ENCODE results near the gene MSRB1. TPM values are rescaled to one million over a fixed set of nuclear protein-coding genes. Genes with fewer than 3 reads are reported as not detected.

MSRB1 gene
- polyA plus RNA-seq, 1 donor from 2014 or later: 6.0 TPM

- H3K36me3 ChIP-seq (ENCODE audit: insufficient read depth, low read length): no peaks in the 10 kb centered on the region
- no peaks in the 10 kb centered on the region for H3K79me2 ChIP-seq (replicated peaks; ENCODE audit: insufficient read depth, low read length)
- no peak overlapping the region for H2AFZ ChIP-seq (ENCODE audit: low read depth, low read length)
- peaks cover 29% of the 10 kb centered on the region for H3K27me3 ChIP-seq (ENCODE audit: insufficient read depth, low read depth, low read length)
- no peak overlapping the region for H3K4me3 ChIP-seq (ENCODE audit: low read length)
- no peaks in the 10 kb centered on the region for H3F3A ChIP-seq (ENCODE audit: insufficient read depth, low read length, poor library complexity, severe bottlenecking)
- no peaks in the 10 kb centered on the region for H3K9me2 ChIP-seq (ENCODE audit: insufficient read depth, low read length)
- no peaks in the 10 kb centered on the region for H3K9me3 ChIP-seq (ENCODE audit: low read length)
- H3K27ac ChIP-seq (ENCODE audit: low read length): no peak overlapping the region
- H3K9ac ChIP-seq (ENCODE audit: low read length): no peak overlapping the region
- no peaks in the 10 kb centered on the region for H4K20me1 ChIP-seq (ENCODE audit: insufficient read depth)
- TF ChIP-seq, protein P1, sequence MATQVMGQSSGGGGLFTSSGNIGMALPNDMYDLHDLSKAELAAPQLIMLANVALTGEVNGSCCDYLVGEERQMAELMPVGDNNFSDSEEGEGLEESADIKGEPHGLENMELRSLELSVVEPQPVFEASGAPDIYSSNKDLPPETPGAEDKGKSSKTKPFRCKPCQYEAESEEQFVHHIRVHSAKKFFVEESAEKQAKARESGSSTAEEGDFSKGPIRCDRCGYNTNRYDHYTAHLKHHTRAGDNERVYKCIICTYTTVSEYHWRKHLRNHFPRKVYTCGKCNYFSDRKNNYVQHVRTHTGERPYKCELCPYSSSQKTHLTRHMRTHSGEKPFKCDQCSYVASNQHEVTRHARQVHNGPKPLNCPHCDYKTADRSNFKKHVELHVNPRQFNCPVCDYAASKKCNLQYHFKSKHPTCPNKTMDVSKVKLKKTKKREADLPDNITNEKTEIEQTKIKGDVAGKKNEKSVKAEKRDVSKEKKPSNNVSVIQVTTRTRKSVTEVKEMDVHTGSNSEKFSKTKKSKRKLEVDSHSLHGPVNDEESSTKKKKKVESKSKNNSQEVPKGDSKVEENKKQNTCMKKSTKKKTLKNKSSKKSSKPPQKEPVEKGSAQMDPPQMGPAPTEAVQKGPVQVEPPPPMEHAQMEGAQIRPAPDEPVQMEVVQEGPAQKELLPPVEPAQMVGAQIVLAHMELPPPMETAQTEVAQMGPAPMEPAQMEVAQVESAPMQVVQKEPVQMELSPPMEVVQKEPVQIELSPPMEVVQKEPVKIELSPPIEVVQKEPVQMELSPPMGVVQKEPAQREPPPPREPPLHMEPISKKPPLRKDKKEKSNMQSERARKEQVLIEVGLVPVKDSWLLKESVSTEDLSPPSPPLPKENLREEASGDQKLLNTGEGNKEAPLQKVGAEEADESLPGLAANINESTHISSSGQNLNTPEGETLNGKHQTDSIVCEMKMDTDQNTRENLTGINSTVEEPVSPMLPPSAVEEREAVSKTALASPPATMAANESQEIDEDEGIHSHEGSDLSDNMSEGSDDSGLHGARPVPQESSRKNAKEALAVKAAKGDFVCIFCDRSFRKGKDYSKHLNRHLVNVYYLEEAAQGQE (IDR thresholded peaks at IDR 0.05; ENCODE audit: borderline replicate concordance): no peak
- no peak for TF ChIP-seq RAD21 (conservative IDR thresholded peaks at IDR 0.05)
- TF ChIP-seq EP300 (conservative IDR thresholded peaks at IDR 0.05; ENCODE audit: poor library complexity, severe bottlenecking): no peak
- no peak overlapping the region for H3K4me2 ChIP-seq (ENCODE audit: low read length)
Observed at GRCh38 chr16:1980770-1981087, 37.7 kb upstream of the MSRB1 start.

- no peak overlapping the region for H3K4me3 ChIP-seq (ENCODE audit: low read length)
- no peak overlapping the region for H3K4me2 ChIP-seq (ENCODE audit: low read length)
- H3K36me3 ChIP-seq (ENCODE audit: insufficient read depth, low read length): no peaks in the 10 kb centered on the region
- no peaks in the 10 kb centered on the region for H4K20me1 ChIP-seq (ENCODE audit: insufficient read depth)
- no peaks in the 10 kb centered on the region for H3K9me2 ChIP-seq (ENCODE audit: insufficient read depth, low read length)
- H3K27ac ChIP-seq (ENCODE audit: low read length): no peak overlapping the region
- TF ChIP-seq RAD21 (conservative IDR thresholded peaks at IDR 0.05) (no peak), POLR2AphosphoS5 (IDR thresholded peaks at IDR 0.05) (no peak), EP300 (conservative IDR thresholded peaks at IDR 0.05; ENCODE audit: poor library complexity, severe bottlenecking) (no peak), SMC3 (conservative IDR thresholded peaks at IDR 0.05; ENCODE audit: poor library complexity) (no peak), CTCF (IDR thresholded peaks at IDR 0.05; ENCODE audit: poor library complexity, severe bottlenecking) (no peak), EZH2 (IDR thresholded peaks at IDR 0.05; ENCODE audit: borderline replicate concordance, insufficient read depth, low read length, poor library complexity, severe bottlenecking) (no peak), MXI1 (conservative IDR thresholded peaks at IDR 0.05; ENCODE audit: poor library complexity, severe bottlenecking) (no peak), TAF1 (IDR thresholded peaks at IDR 0.05; ENCODE audit: low read depth) (no peak)
- TF ChIP-seq, protein P1 (IDR thresholded peaks at IDR 0.05; ENCODE audit: borderline replicate concordance): no peak
- no peaks in the 10 kb centered on the region for H3F3A ChIP-seq (ENCODE audit: insufficient read depth, low read length, poor library complexity, severe bottlenecking)
- H3K27me3 ChIP-seq (ENCODE audit: insufficient read depth, low read depth, low read length): peaks cover 29% of the 10 kb centered on the region
- no peaks in the 10 kb centered on the region for H3K79me2 ChIP-seq (replicated peaks; ENCODE audit: insufficient read depth, low read length)
- no peak overlapping the region for H2AFZ ChIP-seq (ENCODE audit: low read depth, low read length)
- H3K9ac ChIP-seq (ENCODE audit: low read length): no peak overlapping the region
- H3K9me3 ChIP-seq (ENCODE audit: low read length): no peaks in the 10 kb centered on the region
Observed at GRCh38 chr16:1980030-1980769, 37.2 kb upstream of the MSRB1 start.

Data from neural cell (in vitro differentiated cells).